HL-60/S4 treated with retinoic acid at 250 ng/mL for 4 days and 3 days (cell line): ENCODE data around the gene NIPSNAP3A.

ENCODE experiments used
- in situ Hi-C: fragments of 300-500 bp; cut with MboI; formaldehyde crosslinking; loops from 2 replicates; pipeline ENCODE4 v1.7.0; 2022; ENCODE audit warnings: low sequenced_read_pairs

The NIPSNAP3A gene

GRCh38 chr9:104774132-104774531 is 26.6 kb downstream of the NIPSNAP3A start:
- in situ Hi-C loops = no loop called here

GRCh38 chr9:104774831-104775573 is 27.5 kb downstream of the NIPSNAP3A start:
- in situ Hi-C loops = loop anchor here (25.0 kb wide), 1 partner anchor 912 kb away; the partner anchor contains the start of gene TMEM38B

- in situ Hi-C loops = loop anchor here (25.0 kb wide), 1 partner anchor 912 kb away; the partner anchor contains the start of gene TMEM38B
These were observed 28.1 kb downstream of the NIPSNAP3A start for GRCh38 chr9:104775574-104775936.

GRCh38 chr9:104775976-104776375 is 28.5 kb downstream of the NIPSNAP3A start:
- in situ Hi-C loops = loop anchor here (25.0 kb wide), 1 partner anchor 911 kb away; the partner anchor contains the start of gene TMEM38B

- in situ Hi-C loops = loop anchor here (25.0 kb wide), 1 partner anchor 911 kb away; the partner anchor contains the start of gene TMEM38B
These were observed 29.3 kb downstream of the NIPSNAP3A start for GRCh38 chr9:104776797-104777196.

- in situ Hi-C loops = loop anchor here (25.0 kb wide), 1 partner anchor 908 kb away; the partner anchor contains the start of gene TMEM38B
These were observed 31.3 kb downstream of the NIPSNAP3A start for GRCh38 chr9:104778802-104779201.

GRCh38 chr9:104779334-104779733 is 31.9 kb downstream of the NIPSNAP3A start:
- in situ Hi-C loops = loop anchor here (25.0 kb wide), 1 partner anchor 908 kb away; the partner anchor contains the start of gene TMEM38B

GRCh38 chr9:104779946-104780535 is 32.6 kb downstream of the NIPSNAP3A start:
- in situ Hi-C loops = loop anchor here (25.0 kb wide), 1 partner anchor 907 kb away; the partner anchor contains the start of gene TMEM38B

GRCh38 chr9:104780796-104781395 is 33.4 kb downstream of the NIPSNAP3A start:
- in situ Hi-C loops = loop anchor here (25.0 kb wide), 1 partner anchor 906 kb away; the partner anchor contains the start of gene TMEM38B

- in situ Hi-C loops = loop anchor here (25.0 kb wide), 1 partner anchor 904 kb away; the partner anchor contains the start of gene TMEM38B
These were observed 36.1 kb downstream of the NIPSNAP3A start for GRCh38 chr9:104783588-104783987.

- in situ Hi-C loops = loop anchor here (25.0 kb wide), 1 partner anchor 903 kb away; the partner anchor contains the start of gene TMEM38B
These were observed 36.6 kb downstream of the NIPSNAP3A start for GRCh38 chr9:104784098-104784497.

GRCh38 chr9:104786293-104786692 is 38.8 kb downstream of the NIPSNAP3A start:
- in situ Hi-C loops = loop anchor here (25.0 kb wide), 1 partner anchor 901 kb away; the partner anchor contains the start of gene TMEM38B

GRCh38 chr9:104787306-104788015 is 40.0 kb downstream of the NIPSNAP3A start:
- in situ Hi-C loops = loop anchor here (25.0 kb wide), 1 partner anchor 900 kb away; the partner anchor contains the start of gene TMEM38B

GRCh38 chr9:104788251-104788650 is 40.8 kb downstream of the NIPSNAP3A start:
- in situ Hi-C loops = loop anchor here (25.0 kb wide), 1 partner anchor 899 kb away; the partner anchor contains the start of gene TMEM38B

GRCh38 chr9:104794070-104794469 is 46.6 kb downstream of the NIPSNAP3A start:
- in situ Hi-C loops = loop anchor here (25.0 kb wide), 1 partner anchor 893 kb away; the partner anchor contains the start of gene TMEM38B

- in situ Hi-C loops = loop anchor here (25.0 kb wide), 1 partner anchor 892 kb away; the partner anchor contains the start of gene TMEM38B
These were observed 47.6 kb downstream of the NIPSNAP3A start for GRCh38 chr9:104795082-104795481.

GRCh38 chr9:104795857-104796256 is 48.4 kb downstream of the NIPSNAP3A start:
- in situ Hi-C loops = loop anchor here (25.0 kb wide), 1 partner anchor 891 kb away; the partner anchor contains the start of gene TMEM38B

GRCh38 chr9:104798209-104798995 is 50.9 kb downstream of the NIPSNAP3A start:
- in situ Hi-C loops = loop anchor here (25.0 kb wide), 1 partner anchor 889 kb away; the partner anchor contains the start of gene TMEM38B
